Measurements from ENCODE around the gene COA8.
A peak's percentile ranks its signal among the peaks of the same experiment; 100 is the strongest.

Gene COA8

DNA sequence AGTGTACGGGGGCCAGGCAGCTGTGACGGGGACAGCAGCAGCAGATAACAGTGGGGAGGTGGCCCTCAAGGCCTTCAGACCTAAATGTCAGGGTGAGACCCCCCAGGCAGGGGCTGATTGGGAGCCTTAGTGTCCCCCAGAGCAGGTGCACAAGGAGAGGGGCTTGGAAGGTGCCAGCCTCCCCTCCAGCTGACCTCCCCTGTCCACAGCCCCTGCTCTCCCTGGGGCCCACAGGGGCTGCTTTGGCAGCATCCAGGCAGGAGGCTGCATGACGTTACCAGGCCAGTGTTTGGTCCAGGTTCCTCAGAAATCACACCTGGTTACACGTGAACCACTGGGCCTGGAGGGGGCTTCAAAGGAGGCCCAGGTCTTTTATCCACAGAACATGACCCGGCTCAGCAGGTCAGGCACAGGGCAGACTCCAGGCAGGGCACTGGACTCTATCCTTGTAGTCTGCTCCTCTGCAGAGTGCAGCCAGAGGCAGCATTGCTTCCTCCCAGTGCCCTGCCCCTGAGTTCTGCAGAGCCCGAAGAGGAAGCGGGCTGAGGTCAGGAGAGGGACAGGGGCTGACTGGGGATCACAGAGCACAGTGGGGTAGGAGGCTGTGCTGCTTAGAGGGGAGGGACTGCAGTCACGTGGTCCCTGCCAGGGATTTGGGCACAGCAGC is 36.4 kb upstream of the COA8 start:
- no peaks in the 10 kb centered on the region for H3K79me2 ChIP-seq (ENCODE audit: insufficient read depth, low read depth)
- no peak overlapping the region for H3K4me3 ChIP-seq (IDR thresholded peaks at IDR 0.05; ENCODE audit: insufficient read depth, low read depth, low read length)
- H3K9ac ChIP-seq: no peak overlapping the region
- no peaks in the 10 kb centered on the region for H3K4me1 ChIP-seq (ENCODE audit: low read depth, poor library complexity, severe bottlenecking)
- H3K27me3 ChIP-seq (ENCODE audit: insufficient read depth, low read depth): peaks cover 5% of the 10 kb centered on the region; the same call in 1 of the 2 replicates
- TF ChIP-seq, protein P1, sequence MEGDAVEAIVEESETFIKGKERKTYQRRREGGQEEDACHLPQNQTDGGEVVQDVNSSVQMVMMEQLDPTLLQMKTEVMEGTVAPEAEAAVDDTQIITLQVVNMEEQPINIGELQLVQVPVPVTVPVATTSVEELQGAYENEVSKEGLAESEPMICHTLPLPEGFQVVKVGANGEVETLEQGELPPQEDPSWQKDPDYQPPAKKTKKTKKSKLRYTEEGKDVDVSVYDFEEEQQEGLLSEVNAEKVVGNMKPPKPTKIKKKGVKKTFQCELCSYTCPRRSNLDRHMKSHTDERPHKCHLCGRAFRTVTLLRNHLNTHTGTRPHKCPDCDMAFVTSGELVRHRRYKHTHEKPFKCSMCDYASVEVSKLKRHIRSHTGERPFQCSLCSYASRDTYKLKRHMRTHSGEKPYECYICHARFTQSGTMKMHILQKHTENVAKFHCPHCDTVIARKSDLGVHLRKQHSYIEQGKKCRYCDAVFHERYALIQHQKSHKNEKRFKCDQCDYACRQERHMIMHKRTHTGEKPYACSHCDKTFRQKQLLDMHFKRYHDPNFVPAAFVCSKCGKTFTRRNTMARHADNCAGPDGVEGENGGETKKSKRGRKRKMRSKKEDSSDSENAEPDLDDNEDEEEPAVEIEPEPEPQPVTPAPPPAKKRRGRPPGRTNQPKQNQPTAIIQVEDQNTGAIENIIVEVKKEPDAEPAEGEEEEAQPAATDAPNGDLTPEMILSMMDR (conservative IDR thresholded peaks at IDR 0.05; ENCODE audit: low read depth, low read length): no peak
- H3K36me3 ChIP-seq (ENCODE audit: insufficient read depth): no peaks in the 10 kb centered on the region
- no peak overlapping the region for H2AFZ ChIP-seq (ENCODE audit: low read depth)
- no peak overlapping the region for H3K27ac ChIP-seq
- no peaks in the 10 kb centered on the region for H4K20me1 ChIP-seq (ENCODE audit: insufficient read depth)
- no peak overlapping the region for H3K4me2 ChIP-seq

DNA sequence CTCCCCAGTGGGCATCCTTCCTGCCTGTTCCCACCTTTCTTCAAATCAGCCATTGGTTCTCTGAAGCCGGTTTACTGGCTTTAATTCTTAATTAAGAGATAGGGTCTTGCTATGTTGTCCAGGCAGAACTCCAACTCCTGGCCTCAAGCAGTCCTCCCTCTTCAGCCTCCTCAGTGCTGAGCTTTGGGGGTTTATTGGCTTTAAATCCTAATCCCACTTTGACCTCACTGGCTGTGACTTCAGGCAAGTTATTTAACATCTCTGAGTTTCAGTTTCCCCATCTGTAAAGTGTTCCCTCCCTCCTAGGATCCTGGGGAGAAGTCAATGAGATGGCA is 35.9 kb upstream of the COA8 start:
- Histone ChIP-seq H3K4me3 (IDR thresholded peaks at IDR 0.05; ENCODE audit: insufficient read depth, low read depth, low read length) (no peak overlapping the region), H3K27ac (no peak overlapping the region), H3K27me3 (ENCODE audit: insufficient read depth, low read depth) (peaks cover 5% of the 10 kb centered on the region; the same call in 1 of the 2 replicates), H2AFZ (ENCODE audit: low read depth) (no peak overlapping the region), H4K20me1 (ENCODE audit: insufficient read depth) (no peaks in the 10 kb centered on the region), H3K4me1 (ENCODE audit: low read depth, poor library complexity, severe bottlenecking) (no peaks in the 10 kb centered on the region), H3K79me2 (ENCODE audit: insufficient read depth, low read depth) (no peaks in the 10 kb centered on the region), H3K9ac (no peak overlapping the region), H3K36me3 (ENCODE audit: insufficient read depth) (no peaks in the 10 kb centered on the region), H3K4me2 (no peak overlapping the region)
- TF ChIP-seq, protein P1 (conservative IDR thresholded peaks at IDR 0.05; ENCODE audit: low read depth, low read length): no peak

DNA sequence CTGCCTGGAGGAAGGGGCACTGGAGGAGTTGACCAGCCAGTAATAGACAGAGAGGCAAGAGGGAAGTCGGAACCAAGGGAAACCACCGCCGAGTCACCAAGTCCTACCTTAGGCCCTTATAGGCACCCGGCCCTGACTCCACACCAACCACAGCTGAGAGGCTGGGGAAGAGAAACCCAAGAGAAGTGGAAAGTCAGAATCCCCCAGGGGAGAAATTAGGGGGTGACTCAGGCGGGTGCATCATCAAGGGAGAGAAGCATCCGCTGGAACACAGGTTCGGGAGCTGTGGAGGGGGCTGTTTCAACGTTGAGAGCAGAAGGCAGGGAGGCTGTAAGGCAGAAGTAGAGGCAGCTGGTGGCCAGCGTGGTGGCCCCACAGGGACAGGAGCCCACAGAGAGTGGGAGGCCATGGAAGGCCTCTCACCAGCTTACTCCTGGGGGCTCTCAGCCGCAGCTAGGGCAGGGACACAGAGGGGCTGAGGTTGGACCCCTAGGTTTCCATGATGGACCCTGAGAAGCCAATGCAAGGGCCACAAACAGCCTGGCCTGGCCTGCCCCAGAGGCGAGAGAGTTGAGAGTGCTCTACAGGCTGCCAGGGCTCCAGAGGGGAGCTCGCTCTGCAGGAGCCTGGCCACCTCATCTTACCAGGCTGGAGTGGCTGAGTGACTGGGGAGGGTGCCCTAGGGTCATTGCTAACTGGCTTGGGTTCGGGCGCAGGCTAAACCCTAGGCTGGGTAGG is 35.2 kb upstream of the COA8 start:
- Histone ChIP-seq H2AFZ (ENCODE audit: low read depth) (no peak overlapping the region), H3K4me1 (ENCODE audit: low read depth, poor library complexity, severe bottlenecking) (no peaks in the 10 kb centered on the region), H3K79me2 (ENCODE audit: insufficient read depth, low read depth) (no peaks in the 10 kb centered on the region), H3K27ac (no peak overlapping the region), H3K27me3 (ENCODE audit: insufficient read depth, low read depth) (peaks cover 5% of the 10 kb centered on the region; the same call in 1 of the 2 replicates), H3K4me3 (IDR thresholded peaks at IDR 0.05; ENCODE audit: insufficient read depth, low read depth, low read length) (no peak overlapping the region), H3K9ac (no peak overlapping the region), H3K36me3 (ENCODE audit: insufficient read depth) (no peaks in the 10 kb centered on the region), H4K20me1 (ENCODE audit: insufficient read depth) (no peaks in the 10 kb centered on the region), H3K4me2 (no peak overlapping the region)
- TF ChIP-seq, protein P1 (conservative IDR thresholded peaks at IDR 0.05; ENCODE audit: low read depth, low read length): no peak

DNA sequence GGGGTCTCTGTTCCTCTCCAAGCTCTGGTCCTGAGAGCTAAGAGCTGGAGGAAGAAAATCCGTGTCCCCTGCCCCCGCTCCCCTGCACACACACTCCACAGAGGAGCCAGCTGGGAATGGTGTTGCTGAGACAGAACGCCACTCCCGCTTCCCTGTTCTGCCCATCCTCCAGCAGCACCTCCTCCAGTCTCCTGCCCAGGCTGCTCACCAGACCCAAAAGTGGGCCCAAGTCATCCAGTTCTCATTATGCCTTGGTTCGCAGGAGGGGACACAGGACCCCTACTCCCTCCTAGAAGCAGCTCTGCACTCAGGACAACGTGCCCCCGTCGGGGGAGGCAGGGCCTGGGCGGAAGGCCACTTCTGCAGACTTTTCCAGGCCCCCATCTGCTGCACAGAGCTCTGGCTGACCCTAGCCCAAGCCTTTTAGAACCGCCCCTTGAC is 34.6 kb upstream of the COA8 start:
- Histone ChIP-seq H3K36me3 (ENCODE audit: insufficient read depth) (no peaks in the 10 kb centered on the region), H3K9ac (no peak overlapping the region), H3K27me3 (ENCODE audit: insufficient read depth, low read depth) (peaks cover 5% of the 10 kb centered on the region; the same call in 1 of the 2 replicates), H3K79me2 (ENCODE audit: insufficient read depth, low read depth) (no peaks in the 10 kb centered on the region), H4K20me1 (ENCODE audit: insufficient read depth) (no peaks in the 10 kb centered on the region), H2AFZ (ENCODE audit: low read depth) (no peak overlapping the region), H3K4me3 (IDR thresholded peaks at IDR 0.05; ENCODE audit: insufficient read depth, low read depth, low read length) (no peak overlapping the region), H3K4me2 (peak overlapping the region; percentile 29; the same call in 1 of the 2 replicates), H3K4me1 (ENCODE audit: low read depth, poor library complexity, severe bottlenecking) (no peaks in the 10 kb centered on the region), H3K27ac (no peak overlapping the region)
- TF ChIP-seq, protein P1 (conservative IDR thresholded peaks at IDR 0.05; ENCODE audit: low read depth, low read length): no peak
